Stimulated activated CD8-positive, alpha-beta memory T cell treated with anti-CD3 and anti-CD28 coated beads, Interleukin-4, amount 100 ng/mL, for 4 hours (primary cell): Measurements from ENCODE around the gene ODAD3.
"Not testable (repeated sequence)": the region's sequence is repeated elsewhere in the genome, so short reads cannot be mapped to it uniquely, and the experiment has no call there.

Source experiments
- DNase-seq, 2 donors: peaks; one replicate each; pipeline ENCODE4 v3.0.0-alpha.2; 2020; ENCODE audit warnings: low read depth in 2 of 2, low spot score in 1 of 2

ODAD3 gene

GRCh38 chr19:11406703-11407236 is 28.2 kb downstream of the ODAD3 start:
- not testable (repeated sequence) for DNase-seq

- DNase-seq, result peak in 1 of 2 donors; percentile 18
These were observed 28.9 kb downstream of the ODAD3 start for GRCh38 chr19:11405846-11406643.

- no peak for DNase-seq
These were observed 30.2 kb downstream of the ODAD3 start for GRCh38 chr19:11404588-11405222.

GRCh38 chr19:11401808-11402543 is 32.9 kb downstream of the ODAD3 start:
- no peak for DNase-seq

- DNase-seq, result no peak
These were observed 34.1 kb downstream of the ODAD3 start for GRCh38 chr19:11400798-11401197.

- DNase-seq, result no peak
These were observed 35.3 kb downstream of the ODAD3 start for GRCh38 chr19:11399667-11400066.

GRCh38 chr19:11397089-11397610 is 37.8 kb downstream of the ODAD3 start:
- DNase-seq, result no peak

- no peak for DNase-seq
These were observed 43.8 kb downstream of the ODAD3 start for GRCh38 chr19:11390933-11391680.

GRCh38 chr19:11390359-11390758 is 44.6 kb downstream of the ODAD3 start:
- no peak for DNase-seq

GRCh38 chr19:11387162-11388034 is 47.5 kb downstream of the ODAD3 start:
- no peak for DNase-seq

GRCh38 chr19:11384778-11385129 is 50.2 kb downstream of the ODAD3 start:
- no peak for DNase-seq

- DNase-seq, result no peak
These were observed 51.2 kb downstream of the ODAD3 start for GRCh38 chr19:11383706-11384048.

GRCh38 chr19:11382898-11383705 is 51.8 kb downstream of the ODAD3 start:
- DNase-seq, result no peak

- DNase-seq, result peak; percentile 86 to 91
These were observed 54.0 kb downstream of the ODAD3 start for GRCh38 chr19:11380653-11381537.

GRCh38 chr19:11379857-11380350 is 55.0 kb downstream of the ODAD3 start:
- no peak for DNase-seq

GRCh38 chr19:11379269-11379845 is 55.6 kb downstream of the ODAD3 start:
- DNase-seq, result not testable (repeated sequence)

GRCh38 chr19:11378319-11379189 is 56.4 kb downstream of the ODAD3 start:
- DNase-seq, result no peak
